ENCODE data around the gene EIF5. TPM values are rescaled to one million over a fixed set of nuclear protein-coding genes. Genes with fewer than 3 reads are reported as not detected.

EIF5 gene
- total and polyA plus RNA-seq, 2 experiments from 2014 or later, result 151 to 331 TPM

DNA sequence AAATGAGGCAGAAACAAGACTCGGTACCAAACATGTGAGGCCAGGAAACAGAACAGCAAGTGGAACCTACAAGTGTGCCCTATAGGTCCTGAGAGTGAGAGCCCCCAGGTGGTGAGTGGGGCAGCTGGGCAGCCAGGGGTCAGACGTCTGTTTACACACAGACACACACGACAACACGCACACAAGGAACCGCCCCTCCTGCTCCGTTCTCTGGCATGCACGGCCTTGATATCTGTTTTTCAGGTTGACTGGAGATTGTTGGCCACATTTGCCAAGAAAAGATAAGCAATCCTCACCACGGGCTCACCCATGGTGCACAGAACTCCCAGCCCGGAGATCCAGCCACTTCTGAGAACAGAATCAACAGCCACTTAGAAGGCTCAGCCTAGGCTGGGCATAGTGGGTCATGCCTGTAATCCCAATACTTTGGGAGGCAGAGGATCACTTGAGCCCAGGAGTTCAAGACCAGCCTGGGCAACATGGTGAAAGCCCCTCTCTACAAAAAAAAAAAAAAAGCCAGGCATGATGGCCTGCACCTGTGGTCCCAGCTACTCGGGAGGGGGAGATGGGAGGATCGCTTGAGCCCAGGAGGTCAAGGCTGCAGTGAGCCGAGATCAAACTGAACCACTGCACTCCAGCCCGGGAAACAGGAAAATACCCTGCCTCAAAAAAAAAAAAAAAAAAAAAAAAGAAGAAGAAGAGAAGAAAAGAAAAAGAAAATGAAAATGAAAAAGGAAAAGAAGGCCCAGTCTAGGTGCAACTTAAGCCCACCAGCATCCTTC lies 19.4 kb upstream of the EIF5 start:
- Histone ChIP-seq H3K9me3 (ENCODE audit: low read depth) (no peaks in the 10 kb centered on the region), H3K79me2 (no peaks in the 10 kb centered on the region), H3K9me2 (replicated peaks; ENCODE audit: insufficient read depth) (no peaks in the 10 kb centered on the region), H3K36me3 (replicated peaks; ENCODE audit: insufficient read depth, low read depth) (no peaks in the 10 kb centered on the region), H3K4me2 (no peak overlapping the region), H3K27ac (no peak overlapping the region), H3K4me3 (no peak overlapping the region), H3K4me1 (ENCODE audit: insufficient read depth) (no peaks in the 10 kb centered on the region), H3K27me3 (no peaks in the 10 kb centered on the region), H2AFZ (no peak overlapping the region), H4K20me1 (ENCODE audit: insufficient read depth, poor library complexity, severe bottlenecking) (no peaks in the 10 kb centered on the region)
- TF ChIP-seq EZH2phosphoT487 (IDR thresholded peaks at IDR 0.05; ENCODE audit: low read depth, severe bottlenecking, unreplicated experiment) (no peak), EZH2 (IDR thresholded peaks at IDR 0.05; ENCODE audit: borderline replicate concordance) (no peak)
- TF ChIP-seq, protein P1, sequence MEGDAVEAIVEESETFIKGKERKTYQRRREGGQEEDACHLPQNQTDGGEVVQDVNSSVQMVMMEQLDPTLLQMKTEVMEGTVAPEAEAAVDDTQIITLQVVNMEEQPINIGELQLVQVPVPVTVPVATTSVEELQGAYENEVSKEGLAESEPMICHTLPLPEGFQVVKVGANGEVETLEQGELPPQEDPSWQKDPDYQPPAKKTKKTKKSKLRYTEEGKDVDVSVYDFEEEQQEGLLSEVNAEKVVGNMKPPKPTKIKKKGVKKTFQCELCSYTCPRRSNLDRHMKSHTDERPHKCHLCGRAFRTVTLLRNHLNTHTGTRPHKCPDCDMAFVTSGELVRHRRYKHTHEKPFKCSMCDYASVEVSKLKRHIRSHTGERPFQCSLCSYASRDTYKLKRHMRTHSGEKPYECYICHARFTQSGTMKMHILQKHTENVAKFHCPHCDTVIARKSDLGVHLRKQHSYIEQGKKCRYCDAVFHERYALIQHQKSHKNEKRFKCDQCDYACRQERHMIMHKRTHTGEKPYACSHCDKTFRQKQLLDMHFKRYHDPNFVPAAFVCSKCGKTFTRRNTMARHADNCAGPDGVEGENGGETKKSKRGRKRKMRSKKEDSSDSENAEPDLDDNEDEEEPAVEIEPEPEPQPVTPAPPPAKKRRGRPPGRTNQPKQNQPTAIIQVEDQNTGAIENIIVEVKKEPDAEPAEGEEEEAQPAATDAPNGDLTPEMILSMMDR (IDR thresholded peaks at IDR 0.05; ENCODE audit: poor library complexity), result no peak
- 58% methylated on average over 13 of the region's 13 CpGs for WGBS (ENCODE audit: low lambda C conversion rate, missing lambda C conversion rate)
- no peak for DNase-seq (ENCODE audit: low spot score)

DNA sequence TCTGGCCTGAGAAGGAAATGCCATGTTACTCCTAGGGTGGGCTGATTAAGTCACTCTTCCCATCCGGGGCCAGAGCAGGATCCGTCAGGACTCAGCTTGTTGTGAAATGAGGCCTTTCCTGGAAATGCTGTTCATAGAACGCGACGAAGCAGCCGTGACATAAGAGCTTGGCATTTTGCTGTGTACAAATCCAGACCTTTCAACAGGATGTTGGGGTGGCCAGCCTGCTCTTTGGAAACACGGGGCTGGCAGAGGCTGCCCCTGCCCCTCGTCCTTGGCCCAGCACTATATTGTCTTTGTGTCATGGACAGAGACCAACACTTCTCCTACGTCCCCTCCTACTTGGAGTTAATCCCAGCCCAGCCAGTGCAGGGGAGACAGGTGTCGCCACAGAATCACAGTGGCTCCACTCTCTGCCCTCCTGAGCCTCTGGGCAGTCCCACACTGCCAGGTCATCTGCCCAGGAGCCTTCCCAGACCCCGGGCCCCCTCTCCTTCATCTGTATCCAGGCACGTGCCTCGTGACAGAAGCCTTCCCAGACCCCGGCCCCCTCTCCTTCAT lies 18.6 kb upstream of the EIF5 start:
- Histone ChIP-seq H3K27me3 (no peaks in the 10 kb centered on the region), H3K9me2 (replicated peaks; ENCODE audit: insufficient read depth) (no peaks in the 10 kb centered on the region), H3K79me2 (no peaks in the 10 kb centered on the region), H4K20me1 (ENCODE audit: insufficient read depth, poor library complexity, severe bottlenecking) (no peaks in the 10 kb centered on the region), H3K4me2 (no peak overlapping the region), H3K4me3 (no peak overlapping the region), H3K9me3 (ENCODE audit: low read depth) (no peaks in the 10 kb centered on the region), H3K4me1 (ENCODE audit: insufficient read depth) (no peaks in the 10 kb centered on the region), H3K36me3 (replicated peaks; ENCODE audit: insufficient read depth, low read depth) (no peaks in the 10 kb centered on the region), H3K27ac (no peak overlapping the region), H2AFZ (no peak overlapping the region)
- DNase-seq (ENCODE audit: low spot score), result peak; percentile 60
- 77% methylated on average over 14 of the region's 14 CpGs for WGBS (ENCODE audit: low lambda C conversion rate, missing lambda C conversion rate)
- TF ChIP-seq, protein P1 (IDR thresholded peaks at IDR 0.05; ENCODE audit: poor library complexity), result no peak
- TF ChIP-seq EZH2phosphoT487 (IDR thresholded peaks at IDR 0.05; ENCODE audit: low read depth, severe bottlenecking, unreplicated experiment) (no peak), EZH2 (IDR thresholded peaks at IDR 0.05; ENCODE audit: borderline replicate concordance) (no peak)

DNA sequence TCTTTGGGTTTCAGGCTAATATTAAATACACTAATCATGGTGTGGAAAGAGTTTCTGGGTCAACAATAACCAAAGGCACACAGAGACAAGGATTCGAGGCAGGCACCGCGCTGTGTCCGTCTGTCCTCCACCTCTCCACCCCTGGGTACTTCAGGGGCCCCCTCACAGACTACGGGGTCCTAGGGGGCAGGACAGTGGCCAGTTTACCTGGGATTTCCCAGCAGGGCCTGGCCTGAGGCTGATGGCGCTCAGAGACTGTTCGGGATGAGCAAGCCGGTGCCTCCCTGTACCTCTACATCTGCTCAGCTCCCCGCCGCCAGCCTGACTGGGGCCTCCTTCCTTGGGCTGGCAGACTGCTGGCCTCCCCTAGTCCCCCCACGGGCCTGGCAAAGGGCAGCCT lies 18.1 kb upstream of the EIF5 start:
- TF ChIP-seq EZH2phosphoT487 (IDR thresholded peaks at IDR 0.05; ENCODE audit: low read depth, severe bottlenecking, unreplicated experiment), result no peak
- no peak for TF ChIP-seq EZH2 (IDR thresholded peaks at IDR 0.05; ENCODE audit: borderline replicate concordance)
- Histone ChIP-seq H3K79me2 (no peaks in the 10 kb centered on the region), H3K9me3 (ENCODE audit: low read depth) (no peaks in the 10 kb centered on the region), H3K4me3 (no peak overlapping the region), H4K20me1 (ENCODE audit: insufficient read depth, poor library complexity, severe bottlenecking) (no peaks in the 10 kb centered on the region), H2AFZ (no peak overlapping the region), H3K36me3 (replicated peaks; ENCODE audit: insufficient read depth, low read depth) (no peaks in the 10 kb centered on the region), H3K4me2 (no peak overlapping the region), H3K27me3 (no peaks in the 10 kb centered on the region), H3K27ac (no peak overlapping the region), H3K9me2 (replicated peaks; ENCODE audit: insufficient read depth) (no peaks in the 10 kb centered on the region), H3K4me1 (ENCODE audit: insufficient read depth) (no peaks in the 10 kb centered on the region)
- DNase-seq (ENCODE audit: low spot score), result no peak
- WGBS (ENCODE audit: low lambda C conversion rate, missing lambda C conversion rate), result 96% methylated on average over 11 of the region's 11 CpGs

DNA sequence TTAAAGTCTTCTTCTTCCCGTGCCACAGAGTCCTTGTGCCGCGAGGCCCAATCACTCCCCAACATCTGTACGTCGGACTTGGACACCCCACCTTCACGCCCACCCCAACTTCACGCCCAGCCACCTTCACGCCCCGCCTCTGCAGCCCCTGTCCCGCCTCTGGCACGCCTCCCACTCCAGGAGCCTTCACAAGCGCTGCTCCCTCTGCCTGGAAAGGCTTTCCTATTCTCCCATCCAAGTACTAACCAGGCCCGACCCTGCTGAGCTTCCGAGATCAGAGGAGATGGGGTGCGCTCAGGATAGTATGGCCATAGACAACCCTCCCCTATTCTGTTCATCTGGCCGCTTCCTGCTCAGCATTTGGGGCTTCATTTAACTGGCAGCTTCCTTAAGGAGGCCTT lies 17.3 kb upstream of the EIF5 start:
- Histone ChIP-seq H3K4me3 (no peak overlapping the region), H3K4me2 (no peak overlapping the region), H3K9me2 (replicated peaks; ENCODE audit: insufficient read depth) (no peaks in the 10 kb centered on the region), H2AFZ (no peak overlapping the region), H3K79me2 (no peaks in the 10 kb centered on the region), H3K4me1 (ENCODE audit: insufficient read depth) (no peaks in the 10 kb centered on the region), H3K27me3 (no peaks in the 10 kb centered on the region), H3K27ac (no peak overlapping the region), H3K36me3 (replicated peaks; ENCODE audit: insufficient read depth, low read depth) (no peaks in the 10 kb centered on the region), H4K20me1 (ENCODE audit: insufficient read depth, poor library complexity, severe bottlenecking) (no peaks in the 10 kb centered on the region), H3K9me3 (ENCODE audit: low read depth) (no peaks in the 10 kb centered on the region)
- 95% methylated on average over 16 of the region's 16 CpGs for WGBS (ENCODE audit: low lambda C conversion rate, missing lambda C conversion rate)
- TF ChIP-seq EZH2phosphoT487 (IDR thresholded peaks at IDR 0.05; ENCODE audit: low read depth, severe bottlenecking, unreplicated experiment) (no peak), EZH2 (IDR thresholded peaks at IDR 0.05; ENCODE audit: borderline replicate concordance) (no peak)
- TF ChIP-seq, protein P1 (IDR thresholded peaks at IDR 0.05; ENCODE audit: poor library complexity), result no peak
- DNase-seq (ENCODE audit: low spot score), result no peak

Data from hepatocyte (in vitro differentiated cells).